ENCODE data around the gene PLK5.

DNA sequence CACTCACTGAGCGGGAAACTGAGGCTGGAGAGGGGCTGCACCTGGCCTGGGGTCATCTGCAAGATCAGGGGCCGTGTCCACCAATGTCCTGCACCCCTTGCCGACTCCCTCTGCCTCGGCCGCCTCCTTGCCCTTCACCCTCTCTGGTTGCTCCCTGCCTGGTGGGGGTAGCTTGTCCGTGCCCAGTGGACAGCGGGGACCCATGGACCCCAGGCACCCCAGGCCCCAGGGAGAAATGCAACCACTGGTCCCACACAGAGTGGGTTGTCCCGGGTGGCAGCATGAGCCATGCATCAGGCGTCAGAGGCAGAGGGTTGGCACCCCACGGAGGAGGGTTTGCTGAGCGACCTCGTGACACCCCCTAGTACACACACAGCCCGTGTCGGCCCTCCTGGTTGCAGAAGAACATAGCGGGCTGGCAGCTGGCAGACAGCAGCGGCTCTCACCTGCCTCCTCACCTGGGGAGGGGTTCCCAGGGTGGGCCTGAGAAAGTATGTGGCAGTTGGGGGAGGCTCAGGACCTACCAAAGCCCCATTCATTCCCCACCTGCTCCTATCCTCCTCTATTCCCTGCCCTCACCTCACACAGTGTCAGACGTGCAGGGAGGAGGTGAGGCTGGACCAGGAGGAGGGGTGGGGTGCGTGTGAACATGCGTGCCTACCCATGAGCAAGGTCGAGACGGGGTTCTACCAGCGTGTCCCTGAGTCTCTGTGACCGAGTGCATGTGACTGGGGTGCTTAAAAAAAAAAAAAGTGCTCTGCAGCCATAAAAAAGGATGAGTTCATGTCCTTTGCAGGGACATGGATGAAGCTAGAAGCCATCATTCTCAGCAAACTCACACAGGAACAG lies 19.7 kb upstream of the PLK5 start:
- TF ChIP-seq ZNF8 (CRISPR knock-in tag; IDR thresholded peaks at IDR 0.05) (no peak), ZC3H10 (CRISPR knock-in tag; IDR thresholded peaks at IDR 0.05) (no peak), TCF4 (CRISPR knock-in tag; IDR thresholded peaks at IDR 0.05; ENCODE audit: borderline replicate concordance) (no peak), ZFP30 (CRISPR knock-in tag; IDR thresholded peaks at IDR 0.05) (no peak), CSDC2 (CRISPR knock-in tag; IDR thresholded peaks at IDR 0.05) (no peak), RARB (CRISPR knock-in tag; IDR thresholded peaks at IDR 0.05) (no peak), ZFP3 (CRISPR knock-in tag; IDR thresholded peaks at IDR 0.05) (no peak), ZNF565 (CRISPR knock-in tag; conservative IDR thresholded peaks at IDR 0.05; ENCODE audit: low read depth) (no peak), OSR1 (CRISPR knock-in tag; IDR thresholded peaks at IDR 0.05) (no peak), GLIS3 (CRISPR knock-in tag; IDR thresholded peaks at IDR 0.05) (no peak), ARNTL (CRISPR knock-in tag; IDR thresholded peaks at IDR 0.05; ENCODE audit: borderline replicate concordance, low read depth) (no peak)
- TF ChIP-seq, protein P1, sequence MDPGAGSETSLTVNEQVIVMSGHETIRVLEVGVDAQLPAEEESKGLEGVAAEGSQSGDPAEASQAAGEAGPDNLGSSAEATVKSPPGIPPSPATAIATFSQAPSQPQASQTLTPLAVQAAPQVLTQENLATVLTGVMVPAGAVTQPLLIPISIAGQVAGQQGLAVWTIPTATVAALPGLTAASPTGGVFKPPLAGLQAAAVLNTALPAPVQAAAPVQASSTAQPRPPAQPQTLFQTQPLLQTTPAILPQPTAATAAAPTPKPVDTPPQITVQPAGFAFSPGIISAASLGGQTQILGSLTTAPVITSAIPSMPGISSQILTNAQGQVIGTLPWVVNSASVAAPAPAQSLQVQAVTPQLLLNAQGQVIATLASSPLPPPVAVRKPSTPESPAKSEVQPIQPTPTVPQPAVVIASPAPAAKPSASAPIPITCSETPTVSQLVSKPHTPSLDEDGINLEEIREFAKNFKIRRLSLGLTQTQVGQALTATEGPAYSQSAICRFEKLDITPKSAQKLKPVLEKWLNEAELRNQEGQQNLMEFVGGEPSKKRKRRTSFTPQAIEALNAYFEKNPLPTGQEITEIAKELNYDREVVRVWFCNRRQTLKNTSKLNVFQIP (CRISPR knock-in tag; IDR thresholded peaks at IDR 0.05; ENCODE audit: borderline replicate concordance, low read depth) = no peak

Measured in SK-N-SH treated with all-trans-retinoic acid at 6 μM for 48 hours (cell line).